Right lobe of liver (tissue), 4 donors: ENCODE measurements around the gene MYO7A.

Experiments
- POLR2A ChIP-seq: fragments of 450-650 bp; IDR thresholded peaks from one replicate; pipeline ENCODE4 v1.6.1; 2017; ENCODE audit warnings: antibody characterized with exemption, mild to moderate bottlenecking
- TF ChIP-seq, protein P1 (sequence below), 4 donors: fragments of 200-600 bp in 3 of 4; fragments of 450-650 bp in 1 of 4; IDR thresholded peaks; one replicate each; pipeline versions ENCODE4 v1.5.1 to v1.8.0; 2016 to 2022; ENCODE audit warnings: antibody characterized with exemption in 4 of 4, mild to moderate bottlenecking in 2 of 4
- donor health status: DM: no; HTN: no; CAD: no.
- donor health status: DM: no; HTN: no; CAD: no.
- donor health status: DM: no; HTN: yes; CAD: no.

DNA sequence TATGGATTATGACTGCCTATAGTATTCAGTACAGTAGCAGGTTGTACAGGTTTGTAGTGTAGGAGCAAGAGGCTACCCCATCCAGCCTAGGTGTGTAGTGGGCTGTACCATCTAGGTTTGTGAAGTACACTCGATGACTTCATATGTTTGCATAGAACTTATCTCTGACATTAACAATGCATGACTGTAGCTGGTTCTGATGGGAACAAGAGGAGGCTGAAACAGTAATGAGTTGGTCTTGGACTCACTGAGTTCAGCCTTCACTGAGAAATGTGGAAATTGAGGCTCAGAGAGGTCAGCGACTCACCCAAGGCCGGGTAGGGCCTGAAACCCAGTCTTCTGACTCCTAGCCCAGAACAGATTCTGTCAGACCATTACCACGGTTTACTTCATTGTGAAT lies 13.0 kb downstream of the MYO7A start:
- TF ChIP-seq, protein P1, sequence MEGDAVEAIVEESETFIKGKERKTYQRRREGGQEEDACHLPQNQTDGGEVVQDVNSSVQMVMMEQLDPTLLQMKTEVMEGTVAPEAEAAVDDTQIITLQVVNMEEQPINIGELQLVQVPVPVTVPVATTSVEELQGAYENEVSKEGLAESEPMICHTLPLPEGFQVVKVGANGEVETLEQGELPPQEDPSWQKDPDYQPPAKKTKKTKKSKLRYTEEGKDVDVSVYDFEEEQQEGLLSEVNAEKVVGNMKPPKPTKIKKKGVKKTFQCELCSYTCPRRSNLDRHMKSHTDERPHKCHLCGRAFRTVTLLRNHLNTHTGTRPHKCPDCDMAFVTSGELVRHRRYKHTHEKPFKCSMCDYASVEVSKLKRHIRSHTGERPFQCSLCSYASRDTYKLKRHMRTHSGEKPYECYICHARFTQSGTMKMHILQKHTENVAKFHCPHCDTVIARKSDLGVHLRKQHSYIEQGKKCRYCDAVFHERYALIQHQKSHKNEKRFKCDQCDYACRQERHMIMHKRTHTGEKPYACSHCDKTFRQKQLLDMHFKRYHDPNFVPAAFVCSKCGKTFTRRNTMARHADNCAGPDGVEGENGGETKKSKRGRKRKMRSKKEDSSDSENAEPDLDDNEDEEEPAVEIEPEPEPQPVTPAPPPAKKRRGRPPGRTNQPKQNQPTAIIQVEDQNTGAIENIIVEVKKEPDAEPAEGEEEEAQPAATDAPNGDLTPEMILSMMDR (IDR thresholded peaks at IDR 0.05) = no peak
- no peak for TF ChIP-seq POLR2A
